Bronchial epithelial cell (primary cell): ENCODE measurements around the gene MYH1. TPM values are rescaled to one million over a fixed set of nuclear protein-coding genes. Genes with fewer than 3 reads are reported as not detected.

Experiments
- DNase-seq: peaks from one replicate; pipeline ENCODE4 v3.0.0-alpha.2; 2010; ENCODE audit warnings: low read depth
- FAIRE-seq: peaks from 2 replicates; lab custom pipeline; 2011; peaks lifted over from hg19 to GRCh38; lab: Jason Lieb, UNC
- H3K27me3 ChIP-seq: 2 replicates; pipeline ENCODE4 v1.5.1; 2011; ENCODE audit warnings: low read length; ENCODE audit not compliant: control insufficient read depth, insufficient read depth
- H3K36me3 ChIP-seq: 2 replicates; pipeline ENCODE4 v1.5.1; 2011; ENCODE audit warnings: low read length; ENCODE audit not compliant: control insufficient read depth, insufficient read depth
- H3K4me3 ChIP-seq: 2 replicates; pipeline ENCODE4 v1.5.1; 2011; ENCODE audit warnings: mild to moderate bottlenecking, low read depth, low read length, control low read depth
- total RNA-seq: library from RNA; depleted of rRNA; stranded (reverse); fragments of >200 nt; gene quantifications from 2 replicates; pipeline ENCODE4 v1.2.1, GENCODE V29; 2014
- TF ChIP-seq, protein P1 (sequence below): IDR thresholded peaks from 2 replicates; pipeline ENCODE4 v1.5.1; 2011; ENCODE audit warnings: mild to moderate bottlenecking, moderate library complexity, low read length, control low read depth, inconsistent platforms; ENCODE audit not compliant: insufficient read depth, severe bottlenecking

Gene MYH1
- total RNA-seq, 1 donor from 2014 or later: not detected

DNA sequence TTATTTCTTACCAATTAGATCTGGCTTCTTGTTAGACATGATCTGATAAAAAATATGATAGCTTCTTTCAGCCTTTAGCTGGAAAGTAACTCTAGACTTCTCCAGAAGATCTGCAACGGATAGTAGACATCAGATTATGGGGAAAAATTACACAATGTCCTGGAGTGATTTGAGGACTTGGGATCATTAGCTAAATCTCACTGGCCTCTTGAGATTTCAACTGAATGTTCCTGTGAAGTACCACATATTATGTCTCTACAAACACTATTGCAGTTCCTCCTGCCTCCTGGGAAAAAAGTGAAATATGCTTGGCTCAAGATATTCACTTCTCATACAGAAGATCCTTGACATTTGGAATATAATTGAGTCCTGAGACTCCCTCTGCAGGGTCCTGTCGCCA is 5.5 kb downstream of the MYH1 start:
- Histone ChIP-seq H3K36me3 (no peaks in the 10 kb centered on the region), H3K27me3 (no peaks in the 10 kb centered on the region), H3K4me3 (no peak overlapping the region)
- TF ChIP-seq, protein P1, sequence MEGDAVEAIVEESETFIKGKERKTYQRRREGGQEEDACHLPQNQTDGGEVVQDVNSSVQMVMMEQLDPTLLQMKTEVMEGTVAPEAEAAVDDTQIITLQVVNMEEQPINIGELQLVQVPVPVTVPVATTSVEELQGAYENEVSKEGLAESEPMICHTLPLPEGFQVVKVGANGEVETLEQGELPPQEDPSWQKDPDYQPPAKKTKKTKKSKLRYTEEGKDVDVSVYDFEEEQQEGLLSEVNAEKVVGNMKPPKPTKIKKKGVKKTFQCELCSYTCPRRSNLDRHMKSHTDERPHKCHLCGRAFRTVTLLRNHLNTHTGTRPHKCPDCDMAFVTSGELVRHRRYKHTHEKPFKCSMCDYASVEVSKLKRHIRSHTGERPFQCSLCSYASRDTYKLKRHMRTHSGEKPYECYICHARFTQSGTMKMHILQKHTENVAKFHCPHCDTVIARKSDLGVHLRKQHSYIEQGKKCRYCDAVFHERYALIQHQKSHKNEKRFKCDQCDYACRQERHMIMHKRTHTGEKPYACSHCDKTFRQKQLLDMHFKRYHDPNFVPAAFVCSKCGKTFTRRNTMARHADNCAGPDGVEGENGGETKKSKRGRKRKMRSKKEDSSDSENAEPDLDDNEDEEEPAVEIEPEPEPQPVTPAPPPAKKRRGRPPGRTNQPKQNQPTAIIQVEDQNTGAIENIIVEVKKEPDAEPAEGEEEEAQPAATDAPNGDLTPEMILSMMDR: no peak
- FAIRE-seq (no peak), DNase-seq (no peak)

DNA sequence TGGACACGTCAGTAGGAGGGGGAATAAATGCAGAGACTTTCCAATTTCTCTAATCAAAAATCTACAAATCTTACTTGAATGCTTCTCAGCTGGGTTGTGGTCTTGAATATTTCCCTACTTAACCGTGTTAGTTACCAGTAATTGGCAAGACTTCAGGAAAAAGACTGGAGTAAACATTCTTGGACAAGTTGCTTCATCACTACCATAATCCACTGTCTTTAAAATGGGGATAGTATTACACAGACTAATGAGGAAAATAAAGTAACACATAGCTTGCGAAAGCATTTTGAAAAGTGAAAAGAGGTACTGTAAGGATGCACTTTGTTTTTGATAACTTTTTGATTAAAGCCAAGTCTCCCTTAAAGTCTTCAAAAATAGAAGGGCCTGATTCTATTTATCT is 18.4 kb downstream of the MYH1 start:
- H3K4me3 ChIP-seq: no peak overlapping the region
- DNase-seq (no peak), FAIRE-seq (no peak)
- no peaks in the 10 kb centered on the region for H3K27me3 ChIP-seq
- TF ChIP-seq, protein P1: no peak
- H3K36me3 ChIP-seq: no peaks in the 10 kb centered on the region

GRCh38 chr17:10492004-10492403 is 26.3 kb downstream of the MYH1 start:
- FAIRE-seq: no peak
- H3K4me3 ChIP-seq: no peak overlapping the region
- H3K36me3 ChIP-seq: no peaks in the 10 kb centered on the region
- TF ChIP-seq, protein P1: no peak
- no peak for DNase-seq
- no peaks in the 10 kb centered on the region for H3K27me3 ChIP-seq

DNA sequence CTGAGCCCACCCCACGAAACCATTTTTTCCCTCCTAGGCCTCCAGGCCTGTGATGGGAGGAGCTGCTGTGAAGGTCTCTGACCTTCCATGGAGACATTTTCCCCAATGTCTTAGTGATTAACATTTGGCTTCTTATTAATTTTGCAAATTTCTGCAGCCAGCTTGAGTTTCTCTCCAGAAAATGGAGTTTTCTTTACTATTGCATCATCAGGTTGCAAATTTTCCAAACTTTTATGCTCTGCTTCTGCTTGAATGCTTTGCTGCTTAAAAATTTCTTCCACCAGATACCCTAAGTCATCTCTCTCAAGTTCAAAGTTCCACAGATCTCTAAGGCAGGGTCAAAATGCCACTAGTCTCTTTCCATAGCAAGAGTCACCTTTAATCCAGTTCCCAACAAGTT is 36.1 kb downstream of the MYH1 start:
- FAIRE-seq (no peak), DNase-seq (no peak)
- Histone ChIP-seq H3K4me3 (no peak overlapping the region), H3K36me3 (no peaks in the 10 kb centered on the region), H3K27me3 (no peaks in the 10 kb centered on the region)
- TF ChIP-seq, protein P1: no peak

DNA sequence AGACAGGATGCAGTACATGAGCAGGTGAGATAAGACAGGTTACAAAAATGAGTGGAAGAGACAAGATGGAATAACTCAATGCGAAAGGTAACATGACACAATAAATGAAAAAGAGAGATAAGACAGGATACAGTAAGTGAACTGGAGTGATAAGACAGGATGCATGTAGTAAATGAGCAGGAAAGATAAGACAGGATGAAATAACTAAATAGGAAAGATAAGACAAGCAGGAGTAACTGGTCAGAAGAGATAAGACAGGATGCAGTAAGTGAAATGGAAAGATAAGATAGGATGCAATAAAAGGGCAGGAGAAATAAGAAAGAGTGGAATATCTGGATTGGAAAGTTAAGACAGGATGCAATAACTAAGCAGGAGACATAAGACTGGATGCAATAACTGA is 40.6 kb downstream of the MYH1 start:
- Histone ChIP-seq H3K27me3 (no peaks in the 10 kb centered on the region), H3K36me3 (no peaks in the 10 kb centered on the region), H3K4me3 (no peak overlapping the region)
- FAIRE-seq (no peak), DNase-seq (no peak)
- TF ChIP-seq, protein P1: no peak

DNA sequence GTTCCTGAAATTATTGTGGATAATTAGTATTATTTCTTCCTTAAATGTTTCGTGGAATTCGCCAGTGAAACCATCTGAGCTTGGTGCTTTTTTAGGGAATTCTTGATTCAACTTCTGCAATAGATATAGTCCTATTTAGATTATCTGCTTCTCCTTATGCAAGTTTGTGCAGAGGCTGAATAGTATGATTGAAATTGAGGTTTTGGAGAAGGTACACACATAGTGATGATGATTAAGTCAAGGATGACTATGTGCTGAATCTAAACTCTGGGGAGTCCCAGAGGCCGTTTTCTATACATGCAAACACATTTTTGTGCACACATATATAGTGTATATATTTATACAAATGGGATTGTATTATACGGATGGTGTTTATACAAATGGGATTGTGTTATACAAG is 43.8 kb downstream of the MYH1 start:
- no peak for DNase-seq
- TF ChIP-seq, protein P1: no peak
- Histone ChIP-seq H3K4me3 (no peak overlapping the region), H3K27me3 (no peaks in the 10 kb centered on the region), H3K36me3 (no peaks in the 10 kb centered on the region)
- FAIRE-seq: no peak
